HEK293T (cell line): ENCODE data around the gene RGP1.

Experiments
- ARNT ChIP-seq: fragments of 450-650 bp; IDR thresholded peaks from 2 replicates; pipeline ENCODE4 v1.6.1; 2017; ENCODE audit warnings: mild to moderate bottlenecking
- BHLHE40 ChIP-seq: fragments of 450-650 bp; IDR thresholded peaks from 2 replicates; pipeline ENCODE4 v1.6.1; 2016; ENCODE audit warnings: mild to moderate bottlenecking, moderate library complexity, borderline replicate concordance
- CTBP1 ChIP-seq: fragments of 450-650 bp; IDR thresholded peaks from 2 replicates; pipeline ENCODE4 v1.6.1; 2016; ENCODE audit warnings: borderline replicate concordance
- FOXA1 ChIP-seq: fragments of 450-650 bp; IDR thresholded peaks from 2 replicates; pipeline ENCODE4 v1.6.1; 2016; ENCODE audit warnings: mild to moderate bottlenecking
- FOXK2 ChIP-seq: fragments of 450-650 bp; IDR thresholded peaks from 2 replicates; pipeline ENCODE4 v1.6.1; 2016; ENCODE audit warnings: mild to moderate bottlenecking
- FOXM1 ChIP-seq: fragments of 450-650 bp; IDR thresholded peaks from 2 replicates; pipeline ENCODE4 v1.6.1; 2017; ENCODE audit warnings: mild to moderate bottlenecking, borderline replicate concordance
- HDGF ChIP-seq: fragments of 450-650 bp; IDR thresholded peaks from 2 replicates; pipeline ENCODE4 v1.6.1; 2017; ENCODE audit warnings: antibody characterized with exemption, borderline replicate concordance
- NFRKB ChIP-seq: fragments of 450-650 bp; IDR thresholded peaks from 2 replicates; pipeline ENCODE4 v1.6.1; 2016; ENCODE audit warnings: mild to moderate bottlenecking, moderate library complexity
- SP1 ChIP-seq: fragments of 450-650 bp; IDR thresholded peaks from 2 replicates; pipeline ENCODE4 v1.6.1; 2017
- SUZ12 ChIP-seq: fragments of 450-650 bp; IDR thresholded peaks from 2 replicates; pipeline ENCODE4 v1.6.1; 2016; ENCODE audit warnings: mild to moderate bottlenecking
- TARDBP ChIP-seq: fragments of 450-650 bp; IDR thresholded peaks from 2 replicates; pipeline ENCODE4 v1.6.1; 2016
- ZNF384 ChIP-seq: fragments of 450-650 bp; IDR thresholded peaks from 2 replicates; pipeline ENCODE4 v1.6.1; 2016

DNA sequence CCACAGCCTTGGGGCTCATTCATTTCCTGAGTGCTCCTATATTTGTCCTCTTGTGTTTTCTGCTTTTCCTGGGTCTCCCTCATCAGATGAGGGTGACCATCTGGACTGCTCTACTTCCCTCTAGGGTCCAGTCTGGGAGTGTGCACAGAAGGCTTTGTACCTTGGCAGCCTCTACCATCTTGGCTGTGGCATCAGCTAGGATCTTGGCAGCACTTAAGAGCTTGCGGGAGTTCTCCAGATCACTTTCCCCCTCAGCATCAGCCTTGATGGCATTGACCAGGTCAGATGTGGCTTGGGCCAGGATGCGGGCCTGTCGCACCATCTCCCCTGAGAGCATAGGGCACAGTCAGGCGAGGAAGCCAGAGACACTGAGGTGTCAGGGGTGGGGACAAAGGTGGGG lies 32.9 kb upstream of the RGP1 start:
- no peak for TF ChIP-seq TARDBP
- no peak for TF ChIP-seq FOXM1
- TF ChIP-seq SP1: no peak
- TF ChIP-seq NFRKB: no peak
- no peak for TF ChIP-seq FOXA1
- TF ChIP-seq FOXK2: no peak
- no peak for TF ChIP-seq ARNT
- no peak for TF ChIP-seq ZNF384
- TF ChIP-seq BHLHE40: no peak
- TF ChIP-seq CTBP1: no peak
- no peak for TF ChIP-seq HDGF
- TF ChIP-seq SUZ12: no peak
